GM08714 (cell line): Measurements from ENCODE around the gene LRPAP1.

ENCODE experiments used
- H3K4me3 ChIP-seq: fragments of 200-500 bp; sonication (Bioruptor generic); 2 replicates; pipeline ENCODE4 v1.5.1; 2014; ENCODE audit warnings: mild to moderate bottlenecking, low read length, inconsistent platforms
- ZNF274 ChIP-seq: IDR thresholded peaks from 2 replicates; pipeline ENCODE4 v1.6.1; 2012; ENCODE audit warnings: mild to moderate bottlenecking, low read depth, low read length

Gene LRPAP1

DNA sequence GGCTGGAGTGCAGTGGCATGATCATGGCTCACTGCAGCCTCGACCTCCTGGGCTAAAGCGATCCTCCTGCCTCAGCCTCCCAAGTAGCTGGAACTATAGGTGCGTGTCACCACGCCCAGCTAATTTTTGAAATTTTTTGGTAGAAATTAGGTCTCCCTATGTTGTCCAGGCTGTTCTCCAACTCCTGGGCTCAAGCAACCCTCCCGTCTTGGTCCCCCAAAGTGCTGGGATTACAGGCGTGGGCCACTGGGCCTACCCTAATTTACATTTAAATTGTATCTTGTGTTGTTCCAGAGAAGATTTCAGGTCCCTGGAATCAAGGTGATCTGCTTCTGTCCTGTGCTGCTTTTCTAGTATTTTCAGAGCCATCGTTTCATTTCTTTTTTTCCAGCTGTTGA, 1.2 kb upstream of the LRPAP1 start:
- H3K4me3 ChIP-seq = no peak overlapping the region
- TF ChIP-seq ZNF274 = no peak

DNA sequence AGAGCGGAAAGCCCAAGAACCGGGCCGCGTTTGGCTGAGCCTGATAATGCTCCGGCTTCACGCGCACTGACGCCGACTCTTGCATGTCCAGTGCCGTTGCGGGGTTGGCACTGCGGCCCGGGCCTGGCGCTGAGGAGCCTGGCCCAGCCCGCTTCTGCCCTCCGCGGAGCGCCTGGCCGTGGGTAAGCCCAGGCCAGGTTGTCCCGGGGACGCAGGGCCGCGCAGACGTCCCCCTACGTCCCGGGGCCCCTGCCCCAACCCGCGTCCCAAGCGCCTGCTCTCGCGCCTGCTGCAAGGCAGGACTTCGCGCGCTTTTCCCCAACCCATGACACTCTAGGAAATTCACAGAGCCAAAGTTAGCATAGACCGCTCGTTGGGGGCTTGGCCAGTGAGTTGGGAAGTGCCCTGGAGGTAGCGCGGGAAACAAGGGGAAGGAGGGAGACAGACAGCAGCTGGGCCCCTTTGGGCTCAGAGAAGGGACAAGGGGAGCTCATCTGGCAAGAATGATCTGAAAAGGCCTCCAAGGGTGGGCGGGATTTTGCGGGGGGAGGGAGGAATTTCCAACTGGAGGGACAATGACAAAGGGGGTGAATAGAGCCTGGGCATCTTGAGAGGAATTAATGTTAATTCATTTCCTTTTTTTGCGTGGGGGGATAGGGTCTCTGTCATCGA, 665 bp upstream of the LRPAP1 start:
- TF ChIP-seq ZNF274 = no peak
- peak overlapping the region; percentile 14; the same call in 1 of the 2 replicates for H3K4me3 ChIP-seq

DNA sequence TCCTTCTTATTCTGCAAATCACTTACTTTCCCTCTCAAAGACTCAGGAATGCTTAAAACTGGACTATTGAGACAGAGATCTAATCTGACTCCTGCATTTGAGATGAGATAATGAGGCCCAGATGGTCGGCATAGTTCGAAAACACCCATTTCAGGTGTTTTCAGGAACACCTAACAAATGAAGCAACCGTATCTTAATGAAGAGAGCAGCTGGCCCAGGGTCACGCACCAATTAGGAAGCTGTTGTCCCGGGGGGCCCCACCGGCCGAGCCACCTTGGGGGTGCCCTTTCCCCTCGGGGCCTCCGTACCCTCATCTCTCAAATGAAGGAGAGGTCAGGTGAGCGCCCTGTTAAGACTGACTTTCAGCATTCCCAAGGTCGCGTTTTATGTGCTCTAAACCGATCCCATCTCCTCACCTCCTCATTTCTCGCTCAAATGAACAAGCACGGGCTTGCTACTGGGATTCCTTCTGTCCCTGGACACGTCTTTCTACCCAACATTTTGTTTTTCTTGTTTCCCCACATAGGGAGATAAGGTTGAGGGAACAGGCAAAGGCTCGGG, 824 bp downstream of the LRPAP1 start:
- H3K4me3 ChIP-seq = peak overlapping the region; percentile 87
- no peak for TF ChIP-seq ZNF274

DNA sequence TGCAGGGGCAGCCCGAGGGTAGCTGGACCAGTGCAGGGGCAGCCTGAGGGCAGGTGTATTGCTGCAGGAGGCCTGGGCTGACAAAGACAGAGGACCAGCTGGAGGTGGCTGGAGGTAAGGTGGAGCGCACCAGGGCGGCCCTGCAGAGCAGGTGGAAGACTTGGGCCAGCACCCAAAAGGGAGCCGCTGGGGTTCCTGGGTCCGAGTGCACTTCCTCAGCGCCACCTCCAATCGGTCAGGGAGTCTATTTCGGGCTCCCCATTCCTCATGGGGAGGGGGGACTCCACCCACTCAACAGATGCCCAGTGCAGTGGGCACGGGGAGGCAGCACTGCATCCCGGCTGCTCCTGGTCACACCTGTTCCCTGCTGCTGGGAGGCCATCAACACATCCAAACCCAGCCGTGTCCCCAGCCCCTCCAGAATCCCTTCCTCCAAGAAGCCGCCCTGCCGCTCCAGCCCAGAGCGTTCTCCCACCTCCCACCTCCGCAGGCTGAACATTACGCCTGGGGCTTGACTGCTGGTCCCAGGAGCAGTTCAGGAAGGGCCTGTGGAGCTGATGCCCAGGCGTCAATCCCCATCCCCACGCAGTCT, 1.5 kb downstream of the LRPAP1 start:
- no peak for TF ChIP-seq ZNF274
- peak overlapping the region; percentile 87; the same call in 1 of the 2 replicates for H3K4me3 ChIP-seq

DNA sequence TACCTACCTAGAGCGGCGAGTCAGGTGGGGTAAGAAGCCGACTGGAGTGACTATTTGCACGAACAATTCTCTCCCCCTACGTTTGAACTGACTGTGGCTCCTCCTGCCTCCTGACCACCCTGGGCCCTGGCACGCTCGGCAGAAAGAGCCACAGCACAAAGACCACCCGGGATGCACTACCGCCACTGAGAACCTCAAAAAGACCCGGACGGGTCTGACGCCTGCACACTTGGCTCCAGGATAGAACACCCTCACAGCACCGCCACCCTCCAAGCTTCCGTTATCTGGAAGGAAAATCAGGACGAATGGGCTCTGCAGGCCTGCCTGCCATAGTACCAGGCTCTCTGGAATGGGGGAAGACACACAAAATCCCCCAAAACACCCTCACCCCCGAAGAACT, 2.2 kb downstream of the LRPAP1 start:
- TF ChIP-seq ZNF274 = no peak
- H3K4me3 ChIP-seq = no peak overlapping the region

DNA sequence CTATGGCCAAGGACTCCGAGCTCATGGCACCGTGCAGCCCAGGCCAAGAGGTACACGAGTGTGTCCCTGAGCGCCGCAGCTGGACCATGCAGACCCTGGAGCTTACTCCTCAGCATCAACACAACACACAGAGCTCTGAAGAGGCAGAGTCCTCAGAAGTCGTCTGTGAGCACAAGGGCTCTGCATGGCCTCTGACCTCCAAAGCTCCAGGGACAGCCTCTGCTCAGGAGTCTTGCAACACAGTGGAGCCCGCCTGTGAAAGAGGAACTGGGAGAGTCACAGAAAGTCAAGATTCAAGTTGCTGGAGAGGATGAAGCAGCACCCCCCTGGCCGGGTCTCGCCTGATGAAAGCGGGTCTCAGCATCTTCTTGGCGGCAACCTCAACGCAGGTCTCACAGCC, 2.9 kb downstream of the LRPAP1 start:
- no peak overlapping the region for H3K4me3 ChIP-seq
- no peak for TF ChIP-seq ZNF274

DNA sequence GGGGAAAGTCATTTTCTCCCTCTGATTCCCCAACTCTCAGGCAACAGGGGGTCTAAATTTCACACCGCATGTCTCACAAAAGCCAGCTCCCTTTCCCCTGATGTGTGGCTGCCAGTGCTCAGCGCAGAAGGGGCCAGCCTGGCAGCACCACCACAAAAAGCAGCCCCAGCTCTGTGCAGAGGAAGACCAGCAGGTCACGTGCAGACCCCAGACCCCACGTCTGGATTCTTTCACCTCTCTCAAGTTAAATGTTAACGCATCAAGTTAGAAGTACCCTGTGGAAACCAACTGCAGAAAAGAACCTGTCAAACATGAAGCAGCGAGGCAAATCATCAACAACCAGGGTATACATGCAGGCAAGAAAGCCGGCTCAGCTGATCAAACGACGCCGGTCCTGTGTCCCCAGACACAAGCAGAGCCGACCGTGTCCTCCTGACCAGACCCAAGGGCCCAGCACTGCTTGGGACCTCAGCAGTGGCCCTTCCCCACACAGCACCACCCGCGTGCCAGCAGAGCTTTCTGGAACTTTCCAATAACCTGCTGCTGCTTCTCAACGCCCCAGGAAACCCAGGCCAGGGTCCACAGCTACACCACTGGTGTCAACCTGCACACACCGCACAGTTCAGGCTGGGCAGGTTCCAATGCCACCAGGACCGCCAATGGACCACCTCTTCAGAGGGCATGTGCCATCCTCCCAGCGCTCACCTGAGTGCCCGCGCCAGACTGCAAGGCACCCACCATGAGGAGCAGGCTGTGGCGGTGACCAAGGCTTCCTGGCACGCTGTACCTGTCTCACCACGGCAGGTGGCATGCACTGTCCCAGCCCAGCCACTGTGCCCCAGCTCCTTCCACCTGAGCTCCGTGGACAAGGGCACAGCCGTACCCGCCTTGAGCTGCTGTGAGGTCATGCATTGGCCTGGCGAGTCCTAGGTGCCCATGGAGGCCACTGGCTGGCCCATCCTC, 4.0 kb downstream of the LRPAP1 start:
- no peak for TF ChIP-seq ZNF274

DNA sequence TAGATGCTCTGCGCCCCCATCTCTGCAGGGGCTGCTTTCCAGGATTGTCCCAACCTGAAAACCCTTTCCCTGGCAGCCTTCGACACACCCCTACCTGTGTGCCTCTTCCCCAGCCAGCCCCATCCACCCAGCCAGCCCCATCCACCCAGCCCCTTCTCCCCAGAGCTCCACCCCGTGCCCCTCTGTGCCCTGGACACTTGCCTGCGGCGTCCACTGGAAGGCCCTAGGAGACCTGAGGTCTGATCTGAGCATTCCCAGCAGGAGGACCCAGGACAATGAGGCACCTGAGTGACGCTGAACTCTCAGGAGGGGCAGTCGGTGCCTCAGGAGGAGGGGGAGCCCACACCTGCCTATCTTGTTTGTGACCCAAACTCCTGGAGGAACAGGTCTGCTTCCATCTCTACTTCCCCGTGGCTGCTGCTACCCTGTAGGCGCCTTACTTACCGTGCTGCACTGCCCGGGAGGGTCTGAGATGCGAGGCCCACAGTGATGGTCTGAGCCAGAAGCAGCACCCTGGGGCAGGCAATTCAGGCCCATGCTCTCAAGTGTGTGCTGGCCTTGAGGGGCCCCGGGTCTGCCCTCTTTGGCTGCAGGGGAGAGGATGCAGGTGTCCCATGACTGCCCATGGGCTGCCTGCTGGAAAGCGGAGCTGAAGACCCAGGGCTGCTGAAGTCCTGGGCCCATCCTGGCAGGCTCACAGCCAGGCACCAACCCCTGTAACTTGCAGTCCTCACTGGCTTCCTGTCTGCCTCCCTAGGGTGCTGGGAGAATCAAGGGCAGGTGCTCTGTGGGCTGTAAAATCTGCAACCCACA, 4.9 kb downstream of the LRPAP1 start:
- H3K4me3 ChIP-seq = no peak overlapping the region
- no peak for TF ChIP-seq ZNF274

More for the DNA sequence above, 4.0 kb downstream of the LRPAP1 start:
- no peak overlapping the region for H3K4me3 ChIP-seq

DNA sequence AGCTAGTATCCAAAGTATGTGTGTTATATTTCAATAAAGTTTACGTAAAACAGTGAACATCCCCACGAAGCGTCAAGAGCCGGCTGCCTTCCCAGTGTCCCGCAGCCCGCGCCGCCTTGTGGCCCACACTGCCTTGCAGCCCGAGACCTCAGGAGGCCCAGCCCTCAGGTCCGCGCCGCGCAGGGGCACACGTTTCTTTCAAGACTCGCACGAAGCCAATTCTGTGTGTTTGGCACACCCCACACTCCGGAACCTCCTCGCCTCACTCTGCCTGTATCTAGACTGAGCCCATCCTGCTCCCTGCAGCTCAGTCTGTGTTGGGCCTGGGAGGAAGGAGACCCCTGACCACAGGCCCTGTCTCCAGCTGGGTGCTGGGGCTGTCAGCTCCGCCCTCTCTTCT, 5.8 kb downstream of the LRPAP1 start:
- H3K4me3 ChIP-seq = no peak overlapping the region

DNA sequence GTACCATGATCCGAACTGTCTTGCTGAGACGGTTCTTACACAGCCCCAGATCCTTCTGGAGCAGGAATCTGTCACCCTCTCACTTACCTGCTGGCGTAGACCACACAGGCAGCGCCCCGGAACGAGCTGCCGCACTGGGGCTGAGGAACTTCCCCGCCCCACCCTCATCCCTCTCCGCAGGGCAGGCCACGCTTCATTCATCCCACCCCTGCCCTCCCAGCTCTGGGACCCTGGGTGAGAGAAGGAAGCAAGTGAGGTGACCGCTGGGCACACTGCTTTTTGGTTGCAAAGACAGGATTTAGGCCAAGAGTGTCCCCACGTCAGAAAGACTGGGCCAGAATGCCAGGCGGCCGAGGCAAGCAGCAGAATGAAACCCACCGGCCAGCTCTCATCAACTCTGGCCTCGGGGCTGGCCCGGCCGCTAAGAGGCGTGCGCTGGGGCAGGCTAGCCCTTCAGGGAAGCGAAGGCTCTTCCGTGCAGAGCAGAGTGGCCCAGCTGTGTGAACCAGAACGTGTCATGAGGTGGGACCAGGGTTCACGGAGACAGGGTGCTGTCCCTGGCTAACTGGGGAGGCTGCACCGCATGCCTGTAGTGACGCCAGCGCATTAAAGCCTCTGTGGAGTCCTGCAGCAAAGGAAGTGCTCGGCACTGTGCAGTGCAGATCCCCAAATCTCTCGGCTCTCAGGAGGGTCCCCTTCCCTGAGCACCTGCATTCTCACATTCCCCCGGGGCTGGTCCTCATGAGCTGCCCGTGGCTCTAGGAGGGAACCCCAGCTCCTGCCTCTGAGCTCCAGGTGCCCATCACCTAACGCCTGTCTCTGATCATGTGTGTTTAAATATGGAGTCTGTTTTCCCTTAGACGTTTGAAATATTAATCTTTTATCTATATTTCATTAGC, 6.4 kb downstream of the LRPAP1 start:
- no peak overlapping the region for H3K4me3 ChIP-seq
- TF ChIP-seq ZNF274 = no peak

More for the DNA sequence above, 5.8 kb downstream of the LRPAP1 start:
- no peak for TF ChIP-seq ZNF274

DNA sequence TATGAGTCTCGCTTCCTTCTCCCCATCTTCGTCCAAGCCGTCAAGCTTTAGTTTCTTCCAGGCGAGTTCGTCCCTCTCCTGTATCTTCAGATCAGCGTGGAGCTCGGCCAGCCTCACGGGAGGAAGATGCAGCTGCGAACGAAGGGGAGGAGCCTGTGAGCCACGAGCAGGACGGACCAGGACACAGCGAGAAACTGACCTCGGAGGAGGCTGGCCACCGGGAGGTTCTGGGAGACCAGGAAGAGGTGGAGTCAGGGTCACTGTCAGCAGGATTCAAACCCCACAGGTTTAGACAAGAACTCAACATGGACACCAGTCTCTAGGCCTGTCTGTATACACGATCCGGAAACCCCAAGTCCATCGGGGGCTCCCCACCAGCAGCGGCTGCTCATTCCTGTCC, 7.3 kb downstream of the LRPAP1 start:
- no peak for TF ChIP-seq ZNF274
- no peak overlapping the region for H3K4me3 ChIP-seq

DNA sequence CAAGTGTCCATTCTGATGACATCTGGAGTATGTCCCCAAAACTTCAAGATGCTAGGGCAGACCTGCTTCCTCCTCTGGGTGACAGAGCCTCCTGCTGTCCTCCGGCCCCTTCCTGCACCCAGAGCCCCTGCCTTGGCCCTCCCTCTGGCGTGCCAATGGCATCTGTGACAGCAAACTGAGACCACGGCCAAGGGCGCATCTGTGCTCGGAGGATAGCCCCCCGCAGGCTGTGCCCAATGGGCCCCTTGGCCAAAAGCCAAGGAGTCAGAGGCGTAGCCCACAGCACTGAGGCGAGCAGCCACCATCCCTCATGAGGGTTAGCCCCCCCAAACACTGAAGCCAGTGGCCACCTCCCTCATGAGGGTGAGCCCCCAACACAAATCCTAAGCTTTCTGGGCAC, 7.9 kb downstream of the LRPAP1 start:
- no peak for TF ChIP-seq ZNF274
- no peak overlapping the region for H3K4me3 ChIP-seq

DNA sequence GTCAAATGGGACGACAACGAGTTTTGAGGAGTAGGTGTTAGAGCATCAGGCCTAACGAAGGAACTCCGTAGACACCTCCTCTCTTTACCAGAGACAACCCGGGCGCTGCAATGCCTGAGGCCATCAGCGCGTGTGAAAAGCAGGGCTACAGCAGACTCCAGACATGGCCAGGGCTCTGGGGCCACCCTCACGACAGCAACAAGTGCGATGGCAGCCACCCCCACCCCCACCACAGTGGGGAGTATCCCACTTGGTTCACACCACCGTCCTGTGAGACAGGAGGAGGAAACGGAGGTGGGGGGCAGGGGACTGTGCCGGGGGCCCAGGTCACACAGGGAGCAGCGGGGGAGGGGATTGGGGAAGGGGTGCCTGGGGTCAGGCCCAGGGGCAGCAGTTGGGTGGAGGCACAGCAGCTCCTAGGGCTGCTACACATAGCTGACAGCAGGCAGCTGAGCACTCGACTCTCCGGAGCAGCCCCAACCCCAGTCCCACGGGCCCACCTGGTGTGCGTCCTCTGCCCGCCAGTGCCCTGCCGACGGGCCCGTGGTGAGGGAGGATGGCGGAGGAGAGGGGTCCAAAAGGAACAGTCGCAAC, 8.5 kb downstream of the LRPAP1 start:
- TF ChIP-seq ZNF274 = no peak
- no peak overlapping the region for H3K4me3 ChIP-seq
